ENCODE data around the gene IQGAP2.

DNA sequence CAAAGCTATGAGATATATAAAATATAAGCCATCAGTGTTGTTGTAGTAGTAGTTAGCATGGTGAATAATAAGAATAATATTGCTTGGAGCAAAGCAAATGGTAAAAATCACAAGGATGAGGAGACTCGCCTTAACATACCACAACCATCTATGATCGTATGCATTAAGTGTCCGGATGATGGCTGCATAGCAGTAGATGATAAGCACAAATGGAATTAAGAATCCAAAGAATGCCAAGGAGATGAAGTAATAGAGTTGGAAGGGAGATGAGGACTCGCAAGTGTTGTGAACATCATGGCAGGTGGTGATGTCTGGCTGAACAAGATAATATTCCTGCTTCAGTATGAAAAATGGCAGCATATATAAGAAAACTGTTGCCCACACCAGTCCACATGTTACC, 214.6 kb downstream of the IQGAP2 start:
- TF ChIP-seq, protein P1, sequence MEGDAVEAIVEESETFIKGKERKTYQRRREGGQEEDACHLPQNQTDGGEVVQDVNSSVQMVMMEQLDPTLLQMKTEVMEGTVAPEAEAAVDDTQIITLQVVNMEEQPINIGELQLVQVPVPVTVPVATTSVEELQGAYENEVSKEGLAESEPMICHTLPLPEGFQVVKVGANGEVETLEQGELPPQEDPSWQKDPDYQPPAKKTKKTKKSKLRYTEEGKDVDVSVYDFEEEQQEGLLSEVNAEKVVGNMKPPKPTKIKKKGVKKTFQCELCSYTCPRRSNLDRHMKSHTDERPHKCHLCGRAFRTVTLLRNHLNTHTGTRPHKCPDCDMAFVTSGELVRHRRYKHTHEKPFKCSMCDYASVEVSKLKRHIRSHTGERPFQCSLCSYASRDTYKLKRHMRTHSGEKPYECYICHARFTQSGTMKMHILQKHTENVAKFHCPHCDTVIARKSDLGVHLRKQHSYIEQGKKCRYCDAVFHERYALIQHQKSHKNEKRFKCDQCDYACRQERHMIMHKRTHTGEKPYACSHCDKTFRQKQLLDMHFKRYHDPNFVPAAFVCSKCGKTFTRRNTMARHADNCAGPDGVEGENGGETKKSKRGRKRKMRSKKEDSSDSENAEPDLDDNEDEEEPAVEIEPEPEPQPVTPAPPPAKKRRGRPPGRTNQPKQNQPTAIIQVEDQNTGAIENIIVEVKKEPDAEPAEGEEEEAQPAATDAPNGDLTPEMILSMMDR (conservative IDR thresholded peaks at IDR 0.05), result no peak
- TF ChIP-seq EZH2 (IDR thresholded peaks at IDR 0.05; ENCODE audit: low read depth), result no peak
